Stimulated activated CD8-positive, alpha-beta memory T cell treated with anti-CD3 and anti-CD28 coated beads, Interleukin-15, amount 100 ng/mL, for 48 hours (primary cell): Measurements from ENCODE around the gene GRIK2.
"Not testable (repeated sequence)": the region's sequence is repeated elsewhere in the genome, so short reads cannot be mapped to it uniquely, and the experiment has no call there.

Experiments used
- DNase-seq, 2 donors: peaks; one replicate each; pipeline ENCODE4 v3.0.0-alpha.2; 2020; ENCODE audit warnings: low read depth in 2 of 2

The GRIK2 gene

GRCh38 chr6:101393251-101393828 is at the start of gene GRIK2:
Gene GRIK2, plus strand, starts transcription at chr6:101393708.
- no peak for DNase-seq

GRCh38 chr6:101344885-101345284 is 48.6 kb upstream of the GRIK2 start:
- no peak for DNase-seq

GRCh38 chr6:101348816-101349215 is 44.7 kb upstream of the GRIK2 start:
- no peak for DNase-seq

- DNase-seq, result not testable (repeated sequence)
Observed at GRCh38 chr6:101350631-101351030, 42.9 kb upstream of the GRIK2 start.

- DNase-seq, result no peak
Observed at GRCh38 chr6:101351173-101351572, 42.3 kb upstream of the GRIK2 start.

- no peak for DNase-seq
Observed at GRCh38 chr6:101352316-101352715, 41.2 kb upstream of the GRIK2 start.

GRCh38 chr6:101365181-101365580 is 28.3 kb upstream of the GRIK2 start:
- no peak for DNase-seq

- DNase-seq, result no peak
Observed at GRCh38 chr6:101379926-101380325, 13.6 kb upstream of the GRIK2 start.

- no peak for DNase-seq
Observed at GRCh38 chr6:101380897-101381630, 12.4 kb upstream of the GRIK2 start.

- not testable (repeated sequence) for DNase-seq
Observed at GRCh38 chr6:101383747-101384146, 9.8 kb upstream of the GRIK2 start.

- no peak for DNase-seq
Observed at GRCh38 chr6:101386982-101387381, 6.5 kb upstream of the GRIK2 start.

GRCh38 chr6:101391772-101392585 is 1.5 kb upstream of the GRIK2 start:
- no peak for DNase-seq

GRCh38 chr6:101392586-101393230 is 800 bp upstream of the GRIK2 start:
- no peak for DNase-seq

- DNase-seq, result no peak
Observed at GRCh38 chr6:101393829-101394251, 332 bp downstream of the GRIK2 start.

- no peak for DNase-seq
Observed at GRCh38 chr6:101394936-101395335, 1.4 kb downstream of the GRIK2 start.

GRCh38 chr6:101395345-101395744 is 1.8 kb downstream of the GRIK2 start:
- no peak for DNase-seq

GRCh38 chr6:101396548-101397173 is 3.2 kb downstream of the GRIK2 start:
- no peak for DNase-seq

GRCh38 chr6:101397199-101397598 is 3.7 kb downstream of the GRIK2 start:
- DNase-seq, result no peak

- no peak for DNase-seq
Observed at GRCh38 chr6:101398716-101399615, 5.5 kb downstream of the GRIK2 start.

- no peak for DNase-seq
Observed at GRCh38 chr6:101399616-101400162, 6.2 kb downstream of the GRIK2 start.
